Breast epithelium (tissue), 4 donors: Measurements from ENCODE around the gene PATL2. TPM values are rescaled to one million over a fixed set of nuclear protein-coding genes. Genes with fewer than 3 reads are reported as not detected.

ENCODE experiments used
- DNase-seq, 2 donors: peaks; one replicate each; pipeline ENCODE4 v3.0.0-alpha.2; 2019; ENCODE audit warnings: low spot score in 2 of 2
- H3K27ac ChIP-seq, 2 donors: fragments of 200-600 bp; sonication (generic) in 1 of 2; one replicate each; pipeline ENCODE4 v1.5.1; 2016 to 2019; ENCODE audit warnings: mild to moderate bottlenecking in 1 of 2
- H3K27me3 ChIP-seq, 2 donors: fragments of 200-600 bp; sonication (generic) in 1 of 2; one replicate each; pipeline versions ENCODE4 v1.5.1 to v1.6.0; 2017 to 2019; ENCODE audit warnings: control low read depth in 1 of 2, mild to moderate bottlenecking in 1 of 2
- H3K36me3 ChIP-seq: fragments of 200-600 bp; one replicate; pipeline ENCODE4 v1.5.1; 2019
- H3K4me1 ChIP-seq, 2 donors: fragments of 200-600 bp; sonication (generic); one replicate each; pipeline ENCODE4 v1.5.1; 2016 to 2019; ENCODE audit warnings: control low read depth in 1 of 2
- H3K4me3 ChIP-seq, 3 donors: fragments of 200-600 bp; sonication (generic); 1 replicate in 2 of 3; 2 replicates in 1 of 3; pipeline ENCODE4 v1.5.1; 2016 to 2019; ENCODE audit warnings: mild to moderate bottlenecking in 3 of 3, moderate library complexity in 2 of 3
- H3K9me3 ChIP-seq, 2 donors: fragments of 200-600 bp; sonication (generic) in 1 of 2; one replicate each; pipeline ENCODE4 v1.5.1; 2016 to 2019; ENCODE audit warnings: control low read depth in 1 of 2
- POLR2A ChIP-seq: fragments of 450-650 bp; IDR thresholded peaks from one replicate; pipeline ENCODE4 v1.6.1; 2016; ENCODE audit warnings: antibody characterized with exemption, mild to moderate bottlenecking, moderate library complexity
- POLR2AphosphoS5 ChIP-seq, 3 donors: sonication (generic); formaldehyde crosslinking; IDR thresholded peaks; one replicate each; pipeline ENCODE4 v1.6.1; 2017; ENCODE audit warnings: antibody characterized with exemption in 3 of 3
- intact Hi-C: fragments of 100-400 bp; cut with DNase I; formaldehyde crosslinking; loops from one replicate; pipeline ENCODE4 v1.15.1; 2023; ENCODE audit warnings: low total_unique reads
- total RNA-seq, 3 donors: library from RNA; depleted of rRNA; stranded (reverse); fragments of >200 nt; gene quantifications; one replicate each; pipeline ENCODE4 v1.1.0, GENCODE V29; 2016
- TF ChIP-seq, protein P1 (sequence below), 3 donors: fragments of 450-650 bp; IDR thresholded peaks; one replicate each; pipeline ENCODE4 v1.5.1; 2016 to 2017; ENCODE audit warnings: antibody characterized with exemption in 3 of 3, mild to moderate bottlenecking in 3 of 3, moderate library complexity in 3 of 3

PATL2 gene
- total RNA-seq, 3 donors from 2014 or later = 1.6 to 2.6 (median 2.2) TPM

DNA sequence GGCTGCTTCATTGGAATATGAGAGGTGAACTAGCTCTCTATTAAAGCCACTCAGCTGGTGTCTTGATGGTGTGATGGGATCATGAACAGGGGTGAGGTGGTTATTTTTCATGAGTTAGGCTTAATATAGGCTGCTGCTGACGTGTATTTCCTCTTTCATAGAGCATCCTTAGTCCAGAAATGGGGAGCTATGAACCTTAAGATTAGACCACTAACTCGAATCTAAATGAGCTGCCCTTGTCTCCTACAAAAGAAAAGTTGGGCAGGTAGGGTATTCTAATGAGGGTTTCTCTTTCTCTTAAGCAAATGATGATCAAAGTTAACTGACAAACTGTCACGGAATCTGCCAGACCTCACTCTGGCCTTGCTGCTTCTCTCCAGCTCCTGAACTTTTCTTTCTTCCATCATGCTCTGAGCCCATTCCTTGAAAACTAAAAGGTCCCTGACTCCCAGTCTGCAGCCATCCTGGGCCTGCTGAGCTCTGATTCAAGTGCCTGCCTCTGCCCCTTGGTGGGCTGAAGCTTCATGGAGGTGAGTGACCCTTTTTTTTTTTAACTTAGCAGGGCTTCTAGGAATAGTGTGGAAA, 25.1 kb upstream of the PATL2 start, which contains the start of gene TRIM69:
Gene TRIM69 (plus strand): TSS at position 348 of the 585 bp plus-strand sequence. CDS start 177 bp downstream, at position 525.
- intact Hi-C loops = no loop called here
- Histone ChIP-seq H3K36me3 (no peaks in the 10 kb centered on the region), H3K4me3 (no peak within 1 kb of the TSS), H3K27me3 (no peaks in the 10 kb centered on the region), H3K27ac (peak within 1 kb of the TSS; percentile 1 to 32), H3K9me3 (no peaks in the 10 kb centered on the region), H3K4me1 (no peaks in the 10 kb centered on the region)
- no peak for DNase-seq
- TF ChIP-seq POLR2A (no peak), POLR2AphosphoS5 (IDR thresholded peaks at IDR 0.05) (no peak)
- TF ChIP-seq, protein P1, sequence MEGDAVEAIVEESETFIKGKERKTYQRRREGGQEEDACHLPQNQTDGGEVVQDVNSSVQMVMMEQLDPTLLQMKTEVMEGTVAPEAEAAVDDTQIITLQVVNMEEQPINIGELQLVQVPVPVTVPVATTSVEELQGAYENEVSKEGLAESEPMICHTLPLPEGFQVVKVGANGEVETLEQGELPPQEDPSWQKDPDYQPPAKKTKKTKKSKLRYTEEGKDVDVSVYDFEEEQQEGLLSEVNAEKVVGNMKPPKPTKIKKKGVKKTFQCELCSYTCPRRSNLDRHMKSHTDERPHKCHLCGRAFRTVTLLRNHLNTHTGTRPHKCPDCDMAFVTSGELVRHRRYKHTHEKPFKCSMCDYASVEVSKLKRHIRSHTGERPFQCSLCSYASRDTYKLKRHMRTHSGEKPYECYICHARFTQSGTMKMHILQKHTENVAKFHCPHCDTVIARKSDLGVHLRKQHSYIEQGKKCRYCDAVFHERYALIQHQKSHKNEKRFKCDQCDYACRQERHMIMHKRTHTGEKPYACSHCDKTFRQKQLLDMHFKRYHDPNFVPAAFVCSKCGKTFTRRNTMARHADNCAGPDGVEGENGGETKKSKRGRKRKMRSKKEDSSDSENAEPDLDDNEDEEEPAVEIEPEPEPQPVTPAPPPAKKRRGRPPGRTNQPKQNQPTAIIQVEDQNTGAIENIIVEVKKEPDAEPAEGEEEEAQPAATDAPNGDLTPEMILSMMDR (IDR thresholded peaks at IDR 0.05) = no peak

GRCh38 chr15:44735482-44736180, 24.5 kb upstream of the PATL2 start:
- H3K27me3 ChIP-seq = no peaks in the 10 kb centered on the region
- no peaks in the 10 kb centered on the region for H3K9me3 ChIP-seq
- no peaks in the 10 kb centered on the region for H3K4me1 ChIP-seq
- no peak for DNase-seq
- peak overlapping the region; percentile 1 to 32 for H3K27ac ChIP-seq
- no peaks in the 10 kb centered on the region for H3K36me3 ChIP-seq
- TF ChIP-seq, protein P1 (IDR thresholded peaks at IDR 0.05) = no peak
- no peak for TF ChIP-seq POLR2A
- TF ChIP-seq POLR2AphosphoS5 (IDR thresholded peaks at IDR 0.05) = no peak
- intact Hi-C loops = no loop called here
- no peak overlapping the region for H3K4me3 ChIP-seq

DNA sequence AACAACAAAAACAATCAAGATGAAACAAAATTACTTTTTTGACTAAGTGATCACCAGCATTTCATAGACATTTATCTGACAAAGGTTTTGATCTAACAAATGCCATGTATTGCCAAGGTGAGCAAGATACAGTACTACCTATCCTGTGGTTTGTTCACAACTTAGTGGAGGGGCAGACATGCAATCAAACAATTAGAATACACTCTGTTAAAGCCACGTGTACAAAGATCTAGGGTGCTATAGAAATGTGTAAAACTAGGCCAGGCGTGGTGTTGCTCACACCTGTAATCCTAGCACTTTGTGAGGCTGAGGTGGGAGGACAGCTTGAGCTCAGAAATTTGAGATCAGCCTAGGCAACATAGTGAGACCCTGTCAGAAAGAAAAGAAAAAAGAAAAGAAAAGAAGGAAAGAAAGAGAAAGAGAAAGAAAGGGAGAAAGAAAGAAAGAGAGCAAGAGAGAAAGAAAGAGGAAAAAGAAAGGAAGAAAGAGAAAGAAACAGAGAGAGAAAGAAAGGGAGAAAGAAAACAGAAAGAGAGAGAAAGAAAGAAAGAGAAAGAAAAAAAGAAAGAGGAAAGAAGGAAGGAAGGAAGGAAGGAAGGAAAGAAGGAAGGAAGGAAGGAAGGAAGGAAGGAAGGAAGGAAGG, 23.8 kb upstream of the PATL2 start:
- Histone ChIP-seq H3K27ac (peak overlapping the region in 1 of 2 donors; percentile 1), H3K4me3 (no peak overlapping the region), H3K36me3 (no peaks in the 10 kb centered on the region), H3K27me3 (no peaks in the 10 kb centered on the region), H3K9me3 (no peaks in the 10 kb centered on the region), H3K4me1 (no peaks in the 10 kb centered on the region)
- TF ChIP-seq POLR2AphosphoS5 (IDR thresholded peaks at IDR 0.05) (no peak), POLR2A (no peak)
- TF ChIP-seq, protein P1 (IDR thresholded peaks at IDR 0.05) = no peak
- intact Hi-C loops = no loop called here
- DNase-seq = no peak

DNA sequence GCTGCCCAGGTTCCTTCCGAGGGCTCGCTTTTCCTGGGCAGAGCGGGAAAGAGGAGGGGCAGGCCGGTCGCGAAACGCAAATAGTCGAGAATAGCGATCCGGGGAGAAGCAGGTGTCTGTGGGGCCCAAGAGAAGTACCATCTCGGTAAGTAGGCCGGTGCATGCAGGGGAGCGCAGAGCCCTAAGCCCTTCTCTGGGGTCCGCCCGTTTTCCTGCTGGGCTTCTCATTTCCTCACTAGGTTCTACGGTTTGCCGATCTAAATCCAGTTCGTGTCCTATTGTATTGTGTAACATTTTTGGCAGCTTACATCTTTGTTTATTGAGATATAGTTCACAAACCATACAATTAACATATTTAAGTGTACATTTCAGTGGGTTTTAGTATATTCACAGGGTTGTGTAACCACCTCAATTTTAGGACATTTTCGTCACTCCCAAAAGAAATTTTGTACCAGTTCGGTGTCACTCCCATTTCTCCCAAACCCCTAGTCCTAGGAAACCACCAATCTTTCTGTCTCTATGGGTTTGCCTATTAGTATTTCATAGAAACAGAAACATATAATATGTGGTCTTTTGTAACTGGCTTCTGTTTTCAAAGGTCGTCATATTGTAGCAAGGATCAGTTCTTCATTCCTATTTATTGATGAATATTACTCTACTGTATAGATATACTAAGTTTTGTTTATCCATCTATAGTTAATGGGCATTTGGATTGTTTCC, 18.4 kb upstream of the PATL2 start:
- Histone ChIP-seq H3K27ac (peak overlapping the region; percentile 97 to 99), H3K36me3 (no peaks in the 10 kb centered on the region), H3K27me3 (no peaks in the 10 kb centered on the region), H3K4me3 (peak overlapping the region; percentile 68 to 92 (median 82)), H3K4me1 (no peaks in the 10 kb centered on the region), H3K9me3 (no peaks in the 10 kb centered on the region)
- no peak for DNase-seq
- intact Hi-C loops = no loop called here
- TF ChIP-seq POLR2AphosphoS5 (IDR thresholded peaks at IDR 0.05) (no peak), POLR2A (no peak)
- TF ChIP-seq, protein P1 (IDR thresholded peaks at IDR 0.05) = no peak
